ENCODE data around the gene CASR.
"Not testable (repeated sequence)": the region's sequence is repeated elsewhere in the genome, so short reads cannot be mapped to it uniquely, and the experiment has no call there.

CASR gene

DNA sequence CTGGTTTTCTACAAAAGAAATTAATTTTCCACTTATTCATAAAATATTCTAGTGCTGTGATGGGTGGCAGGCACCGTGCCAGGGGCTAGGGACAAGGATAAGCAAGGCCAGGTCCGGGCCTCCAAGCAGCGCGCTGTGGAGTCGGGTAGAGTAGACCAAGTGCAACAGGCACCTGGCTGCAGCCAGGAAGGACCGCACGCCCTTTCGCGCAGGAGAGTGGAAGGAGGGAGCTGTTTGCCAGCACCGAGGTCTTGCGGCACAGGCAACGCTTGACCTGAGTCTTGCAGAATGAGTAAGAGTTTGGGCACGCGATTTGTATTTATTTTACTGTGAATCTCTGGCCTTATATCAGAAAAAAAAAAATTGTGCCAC lies at the start of gene CASR:
Gene CASR, plus strand, starts transcription at position 148 of the 372 bp plus-strand sequence. CDS start 70,522 bp downstream, outside the sequence.
- DNase-seq = no peak

GRCh38 chr3:122146466-122146865 lies 37.0 kb upstream of the CASR start:
- DNase-seq = no peak

GRCh38 chr3:122148941-122149627 lies 34.4 kb upstream of the CASR start:
- DNase-seq = peak; percentile 28

DNA sequence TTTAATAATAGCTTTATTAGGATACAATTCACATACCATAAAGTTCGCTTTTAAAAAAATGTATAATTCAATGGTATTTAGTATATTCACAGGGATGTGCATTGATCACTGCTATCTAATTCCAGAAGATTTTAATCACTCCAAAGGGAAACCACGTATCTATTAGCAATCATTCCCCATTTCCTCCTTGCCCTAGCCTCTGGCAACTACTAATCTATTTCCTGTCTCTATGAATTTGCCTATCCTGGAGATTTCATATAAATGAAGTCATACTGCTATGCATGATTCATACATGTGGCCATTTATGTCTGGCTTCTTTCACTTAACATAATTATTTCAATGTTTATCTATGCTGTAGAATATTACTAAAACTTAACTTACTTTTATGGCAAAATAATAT lies 32.0 kb upstream of the CASR start:
- DNase-seq = no peak

DNA sequence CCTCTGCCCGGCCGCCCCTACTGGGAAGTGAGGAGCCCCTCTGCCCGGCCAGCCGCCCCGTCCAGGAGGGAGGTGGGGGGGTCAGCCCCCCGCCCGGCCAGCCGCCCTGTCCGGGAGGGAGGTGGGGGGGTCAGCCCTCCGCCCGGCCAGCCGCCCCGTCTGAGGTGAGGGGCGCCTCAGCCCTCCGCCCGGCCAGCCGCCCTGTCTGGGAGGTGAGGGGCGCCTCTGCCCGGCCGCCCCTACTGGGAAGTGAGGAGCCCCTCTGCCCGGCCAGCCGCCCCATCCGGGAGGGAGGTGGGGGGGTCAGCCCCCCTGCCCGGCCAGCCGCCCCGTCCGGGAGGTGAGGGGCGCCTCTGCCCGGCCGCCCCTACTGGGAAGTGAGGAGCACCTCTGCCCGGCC lies 18.5 kb upstream of the CASR start:
- not testable (repeated sequence) for DNase-seq

GRCh38 chr3:122167630-122168029 lies 15.8 kb upstream of the CASR start:
- no peak for DNase-seq

DNA sequence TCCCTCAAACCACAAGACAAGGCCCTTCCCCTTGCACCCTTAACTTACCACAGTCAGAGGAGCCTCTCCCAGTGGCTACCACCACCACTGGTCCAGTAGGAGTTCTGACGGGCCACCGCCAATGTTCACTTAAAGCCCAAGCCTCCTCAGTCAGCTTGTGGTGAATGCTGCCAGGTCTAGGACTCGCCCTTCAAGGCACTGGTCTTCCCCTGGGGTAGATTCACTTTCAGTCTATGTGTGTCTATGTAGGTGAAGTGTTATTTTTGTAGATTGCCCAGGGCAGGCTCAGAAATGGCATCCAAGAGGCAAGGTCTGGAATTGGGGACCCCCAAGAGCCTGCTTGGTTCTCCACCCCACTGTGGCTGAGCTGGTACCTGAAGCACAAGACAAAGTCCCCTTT lies 15.4 kb upstream of the CASR start:
- no peak for DNase-seq

DNA sequence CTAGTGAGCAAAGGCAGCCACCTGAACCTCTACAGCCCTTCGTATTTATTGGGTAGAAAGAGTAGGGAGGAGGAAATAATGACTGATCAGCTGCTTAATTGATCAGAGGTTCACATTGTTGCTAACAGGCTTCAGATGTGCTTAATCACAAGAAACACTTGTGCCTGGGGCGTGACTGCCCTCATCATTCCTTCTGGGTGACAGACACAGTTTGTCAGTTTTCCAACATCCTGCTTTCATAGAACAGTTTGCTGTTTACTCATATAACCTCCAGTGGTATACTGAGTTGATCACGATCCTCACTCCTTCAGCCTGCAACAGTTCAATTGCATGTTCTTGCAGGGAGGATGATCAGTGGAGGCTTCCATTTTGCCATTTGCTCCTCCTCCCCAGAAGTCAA lies 13.6 kb upstream of the CASR start:
- DNase-seq = no peak

DNA sequence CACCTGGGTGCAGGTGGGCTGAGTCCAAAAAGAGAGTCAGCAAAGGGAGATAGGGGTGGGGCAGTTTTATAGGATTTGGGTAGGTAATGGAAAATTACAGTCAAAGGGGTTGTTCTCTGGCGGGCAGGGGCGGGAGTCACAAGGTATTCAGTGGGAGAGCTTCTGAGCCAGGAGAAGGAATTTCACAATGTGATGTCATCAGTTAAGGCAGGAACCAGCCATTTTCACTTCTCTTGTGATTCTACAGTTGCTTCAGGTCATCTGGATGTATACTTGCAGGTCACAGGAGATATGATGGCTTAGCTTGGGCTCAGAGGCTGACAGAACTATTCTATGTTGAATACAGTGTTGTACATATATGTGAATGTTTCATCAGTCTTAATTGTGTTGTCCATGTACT lies 12.1 kb upstream of the CASR start:
- not testable (repeated sequence) for DNase-seq

DNA sequence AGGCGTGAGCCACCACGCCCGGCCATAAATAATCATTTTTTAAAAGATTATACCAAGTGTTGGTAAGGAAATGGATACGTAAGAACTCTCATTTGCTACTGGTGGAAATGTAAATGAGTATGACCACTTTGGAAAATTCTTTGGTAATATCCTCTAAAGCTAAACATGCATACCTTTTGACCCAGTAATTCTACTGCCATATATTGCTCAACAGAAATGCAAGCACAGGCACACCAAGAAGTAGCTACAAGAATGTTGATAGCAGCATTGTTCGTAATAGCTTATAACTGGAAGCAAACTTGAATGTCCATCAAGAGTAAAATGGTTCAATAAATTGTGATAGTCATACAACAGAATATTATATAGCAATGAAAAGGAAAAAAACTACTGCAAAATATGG lies 4.8 kb upstream of the CASR start:
- DNase-seq = no peak

DNA sequence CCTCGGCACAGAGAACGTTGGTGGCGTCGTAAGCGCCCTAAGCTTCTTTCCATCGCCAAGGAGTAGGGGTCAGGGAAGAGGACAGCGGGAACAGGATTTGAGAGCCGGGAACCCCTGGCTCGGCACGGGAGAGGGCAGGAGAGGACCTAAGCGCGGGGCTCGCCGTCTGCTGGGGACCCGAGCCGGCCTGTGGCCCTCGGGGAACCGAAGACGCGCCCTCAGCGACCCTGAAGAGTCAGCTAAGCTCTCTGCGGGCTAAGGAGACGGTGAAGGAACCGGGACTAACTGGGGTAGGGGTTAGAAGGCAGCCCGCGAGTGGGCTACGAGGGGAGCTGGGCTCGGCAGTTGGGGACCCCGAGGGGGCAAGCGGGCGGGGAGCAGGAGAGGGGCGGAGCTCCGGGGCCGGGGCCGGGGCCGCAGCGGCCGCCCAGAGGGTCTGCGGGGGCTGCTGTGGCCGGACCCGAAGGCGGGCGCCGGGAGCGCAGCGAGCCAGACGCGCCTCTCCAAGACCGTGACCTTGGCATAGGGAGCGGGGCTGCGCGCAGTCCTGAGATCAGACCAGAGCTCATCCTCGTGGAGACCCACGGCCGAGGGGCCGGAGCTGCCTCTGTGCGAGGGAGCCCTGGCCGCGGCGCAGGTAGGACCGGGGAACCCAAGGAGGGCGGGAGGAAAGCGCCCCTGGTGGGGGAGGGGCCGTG lies 574 bp downstream of the CASR start:
- DNase-seq = no peak

DNA sequence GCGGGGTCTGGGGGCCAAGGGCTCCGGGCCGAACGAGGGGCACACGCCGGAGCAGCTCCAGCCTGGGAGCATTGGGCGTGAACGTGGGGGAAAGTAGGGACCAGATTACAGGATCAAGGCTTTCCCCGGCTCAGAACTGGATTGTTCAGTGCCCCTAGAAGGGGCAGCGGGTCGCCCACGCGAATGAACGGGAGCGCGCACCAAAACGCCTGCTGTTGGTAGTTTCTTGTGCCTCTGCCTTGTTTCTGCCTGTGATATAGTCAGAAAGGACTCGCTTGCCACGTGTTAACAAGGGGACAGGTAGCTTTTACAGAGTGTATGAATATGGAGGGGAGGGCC lies 1.1 kb downstream of the CASR start:
- DNase-seq = no peak

GRCh38 chr3:122186372-122186771 lies 2.9 kb downstream of the CASR start:
- no peak for DNase-seq

DNA sequence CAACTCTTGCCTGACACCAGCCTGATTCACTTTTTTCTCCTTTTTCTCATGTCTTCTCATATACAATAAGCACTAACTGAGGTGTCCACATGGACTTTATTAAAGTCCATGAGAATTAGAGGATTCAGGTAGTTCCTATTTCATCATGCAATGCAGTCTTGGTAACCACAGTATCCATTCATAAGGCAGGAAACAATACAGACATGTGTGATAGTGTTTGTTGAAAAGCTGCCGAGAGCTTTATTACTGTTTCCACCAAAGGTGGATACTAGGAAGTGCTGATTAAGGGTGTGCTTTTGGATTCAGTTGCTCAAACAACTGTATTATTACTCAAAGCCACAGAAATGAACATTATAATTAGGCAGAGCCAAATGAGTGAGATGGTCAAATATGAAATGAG lies 5.3 kb downstream of the CASR start:
- DNase-seq = no peak

DNA sequence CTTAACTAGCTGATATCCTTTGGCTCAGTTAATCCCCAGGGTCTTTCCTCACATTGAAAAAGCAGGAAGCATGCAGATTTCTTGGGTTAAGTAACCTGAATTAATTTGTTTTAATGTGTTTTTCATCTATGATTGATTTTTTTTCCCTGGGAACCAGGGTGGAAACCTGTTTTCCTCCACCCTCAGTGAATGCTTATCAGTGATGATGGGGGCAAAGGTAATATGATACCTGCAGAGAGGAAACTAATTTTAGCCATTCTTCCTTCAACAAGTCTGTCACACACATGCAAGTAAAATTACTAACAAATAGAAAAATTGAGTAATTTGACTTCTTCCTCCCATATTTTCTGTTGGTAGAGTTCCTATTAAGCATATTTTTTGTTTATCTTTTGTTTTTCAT lies 5.9 kb downstream of the CASR start:
- no peak for DNase-seq

GRCh38 chr3:122190525-122190924 lies 7.1 kb downstream of the CASR start:
- DNase-seq = no peak

DNA sequence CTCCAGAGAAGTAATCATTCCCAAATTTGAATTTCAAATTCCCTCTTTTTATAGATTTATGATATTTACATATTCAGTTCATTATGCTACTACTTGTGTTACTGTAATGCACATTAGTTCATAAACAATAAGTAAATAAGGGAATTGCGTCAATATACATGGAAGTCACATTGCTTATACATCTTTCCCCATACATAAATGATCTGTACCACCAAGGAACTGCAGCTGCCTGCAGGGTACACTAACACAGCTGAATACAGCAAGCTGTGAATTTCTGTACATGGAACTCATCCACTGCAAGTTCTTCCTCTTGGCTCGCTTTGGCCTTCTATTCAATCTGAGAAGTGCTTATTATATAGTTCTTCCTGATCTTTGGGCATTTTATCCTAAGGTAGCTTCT lies 15.5 kb downstream of the CASR start:
- no peak for DNase-seq

DNA sequence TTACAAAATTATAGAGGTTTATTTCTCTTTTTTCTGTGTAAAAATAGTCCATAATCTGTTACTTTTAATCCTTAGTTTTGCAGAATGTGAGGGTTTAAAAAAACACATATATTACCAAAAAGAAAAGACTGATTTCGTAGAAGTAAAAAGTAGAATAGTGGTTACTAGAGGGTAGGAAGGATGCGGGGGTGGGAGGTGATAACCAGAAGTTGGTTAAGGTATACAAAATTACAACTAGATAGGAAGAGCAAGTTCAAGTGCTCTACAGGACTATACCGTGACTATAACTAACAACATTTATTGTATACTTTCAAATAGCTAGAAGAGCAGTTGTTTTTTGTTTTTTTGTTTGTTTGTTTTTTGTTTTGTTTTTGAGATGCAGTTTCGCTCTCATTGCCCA lies 16.1 kb downstream of the CASR start:
- DNase-seq = no peak

GRCh38 chr3:122200661-122201060 lies 17.2 kb downstream of the CASR start:
- DNase-seq = no peak

DNA sequence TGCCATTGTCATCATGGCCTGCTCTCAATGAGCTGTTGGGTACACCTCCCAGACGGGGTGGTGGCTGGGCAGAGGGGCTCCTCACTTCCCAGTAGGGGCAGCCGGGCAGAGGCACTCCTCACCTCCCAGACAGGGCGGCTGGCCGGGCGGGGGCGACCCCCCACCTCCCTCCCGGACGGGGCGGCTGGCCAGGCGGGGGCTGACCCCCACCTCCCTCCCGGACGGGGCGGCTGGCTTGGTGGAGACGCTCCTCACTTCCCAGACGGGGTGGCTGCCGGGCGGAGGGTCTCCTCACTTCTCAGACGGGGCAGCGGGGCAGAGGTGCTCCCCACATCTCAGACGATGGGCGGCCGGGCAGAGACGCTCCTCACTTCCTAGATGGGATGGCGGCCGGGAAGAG lies 18.0 kb downstream of the CASR start:
- DNase-seq = not testable (repeated sequence)

- no peak for DNase-seq
Measured at GRCh38 chr3:122208579-122208978, 25.1 kb downstream of the CASR start.

DNA sequence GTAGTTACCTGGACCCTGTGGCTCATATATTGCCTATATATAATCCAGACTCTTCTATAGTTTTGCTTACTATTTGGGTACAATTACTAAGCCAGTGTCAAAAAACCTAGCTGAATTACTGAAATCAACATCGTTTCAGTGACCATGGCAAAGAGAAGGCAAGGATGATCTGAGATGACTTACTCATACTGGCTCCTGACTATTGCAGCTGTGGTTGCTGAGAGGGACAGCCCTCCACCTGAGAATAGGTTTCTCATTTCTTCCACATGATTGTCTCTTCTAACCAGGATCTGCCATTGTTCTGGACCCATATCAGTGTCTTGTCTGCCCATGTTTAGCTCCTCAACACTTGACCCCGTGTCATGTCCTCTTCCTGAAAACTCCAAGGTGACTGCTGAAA lies 30.2 kb downstream of the CASR start:
- no peak for DNase-seq

- DNase-seq = no peak
Measured at GRCh38 chr3:122214711-122215110, 31.2 kb downstream of the CASR start.

- no peak for DNase-seq
Measured at GRCh38 chr3:122215592-122216298, 32.3 kb downstream of the CASR start.

All from NCI-H82 (cell line).